Stimulated activated CD4-positive, alpha-beta T cell treated with anti-CD3 and anti-CD28 coated beads, TNF-alpha, amount 100 ng/mL, for 1 hour (primary cell): ENCODE measurements around the gene SCAPER.

ENCODE experiments used
- DNase-seq, 3 donors: peaks; one replicate each; pipeline ENCODE4 v3.0.0-alpha.2; 2020; ENCODE audit warnings: low read depth in 3 of 3, low spot score in 1 of 3

Gene SCAPER, protein sequence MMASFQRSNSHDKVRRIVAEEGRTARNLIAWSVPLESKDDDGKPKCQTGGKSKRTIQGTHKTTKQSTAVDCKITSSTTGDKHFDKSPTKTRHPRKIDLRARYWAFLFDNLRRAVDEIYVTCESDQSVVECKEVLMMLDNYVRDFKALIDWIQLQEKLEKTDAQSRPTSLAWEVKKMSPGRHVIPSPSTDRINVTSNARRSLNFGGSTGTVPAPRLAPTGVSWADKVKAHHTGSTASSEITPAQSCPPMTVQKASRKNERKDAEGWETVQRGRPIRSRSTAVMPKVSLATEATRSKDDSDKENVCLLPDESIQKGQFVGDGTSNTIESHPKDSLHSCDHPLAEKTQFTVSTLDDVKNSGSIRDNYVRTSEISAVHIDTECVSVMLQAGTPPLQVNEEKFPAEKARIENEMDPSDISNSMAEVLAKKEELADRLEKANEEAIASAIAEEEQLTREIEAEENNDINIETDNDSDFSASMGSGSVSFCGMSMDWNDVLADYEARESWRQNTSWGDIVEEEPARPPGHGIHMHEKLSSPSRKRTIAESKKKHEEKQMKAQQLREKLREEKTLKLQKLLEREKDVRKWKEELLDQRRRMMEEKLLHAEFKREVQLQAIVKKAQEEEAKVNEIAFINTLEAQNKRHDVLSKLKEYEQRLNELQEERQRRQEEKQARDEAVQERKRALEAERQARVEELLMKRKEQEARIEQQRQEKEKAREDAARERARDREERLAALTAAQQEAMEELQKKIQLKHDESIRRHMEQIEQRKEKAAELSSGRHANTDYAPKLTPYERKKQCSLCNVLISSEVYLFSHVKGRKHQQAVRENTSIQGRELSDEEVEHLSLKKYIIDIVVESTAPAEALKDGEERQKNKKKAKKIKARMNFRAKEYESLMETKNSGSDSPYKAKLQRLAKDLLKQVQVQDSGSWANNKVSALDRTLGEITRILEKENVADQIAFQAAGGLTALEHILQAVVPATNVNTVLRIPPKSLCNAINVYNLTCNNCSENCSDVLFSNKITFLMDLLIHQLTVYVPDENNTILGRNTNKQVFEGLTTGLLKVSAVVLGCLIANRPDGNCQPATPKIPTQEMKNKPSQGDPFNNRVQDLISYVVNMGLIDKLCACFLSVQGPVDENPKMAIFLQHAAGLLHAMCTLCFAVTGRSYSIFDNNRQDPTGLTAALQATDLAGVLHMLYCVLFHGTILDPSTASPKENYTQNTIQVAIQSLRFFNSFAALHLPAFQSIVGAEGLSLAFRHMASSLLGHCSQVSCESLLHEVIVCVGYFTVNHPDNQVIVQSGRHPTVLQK (N-terminal part only)

DNA sequence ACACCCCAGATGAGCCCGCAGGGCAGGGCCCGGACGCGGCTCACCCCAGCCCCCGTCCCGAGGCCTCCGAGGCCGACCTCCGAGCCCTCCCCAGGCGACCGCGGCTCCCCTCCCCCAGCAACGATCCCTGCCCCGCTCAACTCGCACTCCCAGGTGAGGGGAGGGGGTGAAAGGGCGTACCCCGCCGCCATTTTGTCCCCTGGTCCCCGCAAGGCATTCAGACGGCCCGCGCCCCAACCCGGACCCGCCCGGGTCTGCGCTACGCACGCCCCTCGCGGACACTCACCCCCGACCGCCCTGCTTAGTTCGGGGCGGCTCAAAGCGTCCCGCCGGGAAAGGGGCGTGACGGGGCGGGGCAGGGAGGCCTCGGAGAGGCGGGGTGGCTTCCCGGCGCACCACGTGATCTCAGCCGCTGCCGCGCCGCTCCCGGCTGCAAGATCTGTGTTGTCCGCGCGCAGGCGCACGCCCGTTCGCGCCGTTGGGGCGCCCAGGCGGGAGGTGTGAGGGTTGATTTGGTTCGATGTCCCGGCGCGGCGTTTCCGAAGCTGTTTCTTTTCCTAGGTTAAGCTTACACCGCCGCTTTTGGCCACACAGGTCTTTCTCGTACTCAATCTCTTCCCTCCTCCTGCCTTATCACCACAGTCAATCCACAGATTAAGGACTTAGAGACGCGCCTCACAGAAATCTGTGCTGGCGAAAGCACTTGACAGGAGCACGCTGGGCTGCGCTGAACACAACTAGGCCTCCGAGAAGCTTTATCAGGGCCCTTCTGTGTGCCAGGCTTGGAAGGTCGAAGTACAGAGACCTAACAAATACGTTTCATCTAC, at the start of gene SCAPER:
SCAPER (minus strand) TSS at position 328 of the 827 bp plus-strand sequence. CDS start 21,523 bp downstream, outside the sequence.
- DNase-seq = peak; percentile 79 to 87 (median 85)

DNA sequence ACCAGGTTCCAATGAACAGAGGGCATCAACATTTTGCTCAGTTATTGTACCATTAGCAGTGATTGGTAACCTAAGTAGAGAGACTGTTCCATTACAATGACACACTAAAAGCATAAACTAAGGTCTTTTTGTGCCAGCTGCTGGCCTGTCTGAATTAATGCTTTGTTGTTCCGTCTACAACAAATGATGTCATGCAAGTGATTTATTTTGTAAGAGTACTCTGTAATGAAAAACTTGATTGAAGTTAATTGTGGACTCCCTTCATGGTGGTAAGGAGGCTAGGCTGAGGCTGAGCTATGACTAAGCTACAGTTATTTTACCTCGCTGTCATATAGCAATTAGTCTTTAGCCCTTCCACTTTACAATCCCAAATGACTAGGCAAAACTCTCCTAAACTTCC, 49.6 kb upstream of the SCAPER start:
- DNase-seq = no peak

DNA sequence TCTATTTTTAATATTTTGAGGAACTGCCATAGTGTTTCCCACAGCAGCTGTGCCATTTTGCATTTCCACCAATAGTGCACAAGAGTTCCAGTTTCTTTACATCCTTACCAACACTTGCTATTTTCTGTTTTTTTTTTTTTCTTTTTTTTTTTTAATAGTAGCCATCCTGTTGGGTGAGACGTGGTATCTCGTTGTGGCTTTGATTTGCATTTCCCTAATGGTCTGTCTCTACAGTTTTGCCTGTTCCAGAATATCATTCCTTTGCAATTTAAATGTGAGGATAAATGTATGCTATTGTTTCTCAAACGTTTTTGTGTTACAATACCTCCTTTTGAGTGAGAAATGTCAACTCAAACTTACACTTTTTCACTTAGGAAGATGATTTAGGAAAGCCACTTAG, 48.8 kb upstream of the SCAPER start:
- no peak for DNase-seq

DNA sequence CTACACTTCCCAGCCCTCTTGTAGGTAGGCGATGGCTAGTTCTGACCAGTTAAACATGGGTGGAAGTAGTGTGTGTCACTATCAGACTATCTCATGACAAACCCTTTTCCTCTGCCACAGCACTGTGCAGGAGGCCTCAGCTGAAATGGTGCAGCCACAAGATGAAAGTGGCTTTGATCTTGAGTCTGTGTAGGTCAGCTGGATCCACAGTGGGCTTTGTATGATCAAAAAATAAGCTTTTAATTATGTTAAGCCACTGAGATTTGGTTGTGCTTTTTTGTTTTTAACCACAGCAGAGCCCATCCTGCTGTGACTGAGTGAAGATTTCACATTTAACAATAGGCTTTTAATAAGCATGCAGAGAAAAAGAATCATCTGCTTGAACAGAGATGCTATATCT, 46.1 kb upstream of the SCAPER start:
- no peak for DNase-seq

DNA sequence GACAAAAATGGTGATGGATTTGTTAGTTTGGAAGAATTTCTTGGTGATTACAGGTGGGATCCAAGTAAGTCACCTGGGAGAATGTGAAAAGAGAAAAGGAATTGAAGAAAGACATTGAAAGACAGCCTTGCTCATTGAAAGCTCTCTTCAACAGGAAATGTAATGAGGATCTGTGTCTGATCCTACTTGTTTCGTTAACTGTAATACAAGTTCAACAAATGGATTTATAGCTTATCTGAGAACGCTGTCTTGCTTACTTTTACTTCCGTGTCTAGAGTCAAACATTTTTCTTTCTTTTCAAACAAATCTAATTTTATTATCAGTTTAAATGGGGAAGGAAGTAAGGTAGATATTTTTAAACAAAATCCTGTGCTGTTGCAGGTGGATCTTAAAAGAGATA, 42.3 kb upstream of the SCAPER start:
- DNase-seq = no peak

DNA sequence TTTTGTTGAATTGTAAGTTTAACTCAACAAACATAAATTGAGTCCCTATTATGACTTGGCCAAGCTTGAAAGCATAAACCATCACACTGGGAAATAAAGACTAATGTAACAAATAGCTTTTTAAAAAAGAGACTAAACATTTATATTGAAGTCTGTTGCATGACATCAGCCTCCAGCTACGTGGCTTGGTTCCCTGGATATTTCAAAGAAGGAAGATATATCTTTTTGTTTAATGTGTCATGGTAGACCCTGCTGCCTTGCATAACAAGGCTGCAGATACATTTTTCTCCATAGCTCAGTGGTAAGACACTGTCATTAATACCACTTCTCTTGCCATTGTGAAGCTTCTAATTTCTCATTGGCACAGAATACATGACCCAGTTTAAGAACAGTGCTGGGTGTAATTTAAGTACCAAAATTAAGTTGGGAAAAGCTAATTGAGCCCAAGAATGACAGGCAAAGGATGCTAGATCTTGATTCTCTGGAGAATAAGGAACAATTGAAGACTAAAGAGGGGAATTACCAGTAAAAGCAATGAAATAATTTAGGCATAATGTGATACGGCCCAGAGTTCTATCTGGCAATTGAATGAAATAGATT, 40.5 kb upstream of the SCAPER start:
- DNase-seq = no peak

DNA sequence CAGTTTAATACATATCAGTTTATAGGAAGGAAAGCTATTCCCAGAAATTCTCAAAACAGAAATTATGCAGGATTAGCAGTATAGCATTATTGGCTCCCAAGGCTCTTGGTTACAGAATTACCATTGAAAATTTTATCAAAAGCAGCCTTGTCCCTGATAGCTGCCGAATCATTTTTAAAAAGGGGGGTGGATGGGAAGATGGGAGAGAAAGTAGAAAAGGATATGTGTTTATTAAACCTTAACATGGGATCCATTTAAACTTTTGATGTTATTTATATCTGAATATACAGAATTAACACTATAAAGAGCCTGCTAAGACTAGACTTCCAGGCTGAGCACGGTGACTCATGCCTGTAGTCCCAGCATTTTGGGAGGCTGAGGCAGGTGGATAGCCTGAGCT, 37.2 kb upstream of the SCAPER start:
- no peak for DNase-seq

DNA sequence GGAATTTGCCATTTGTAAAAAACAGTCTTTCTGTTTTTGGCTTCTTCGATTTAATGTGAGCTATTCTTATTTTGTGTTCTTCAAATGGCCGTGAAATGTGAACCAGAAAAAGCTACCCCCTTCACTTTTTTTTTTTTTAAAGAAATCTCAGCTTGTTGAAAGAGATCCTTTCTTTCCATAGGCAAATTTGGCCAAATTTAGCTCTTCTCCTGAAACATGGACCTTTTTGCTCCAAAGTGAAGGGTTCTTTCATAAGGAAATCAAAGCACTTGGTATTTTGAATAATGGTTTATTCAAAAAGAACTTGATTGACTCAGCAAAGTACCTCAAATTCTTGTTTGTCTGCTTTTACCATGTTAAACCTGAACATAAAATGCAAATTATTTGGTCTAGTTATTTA, 36.5 kb upstream of the SCAPER start:
- no peak for DNase-seq

DNA sequence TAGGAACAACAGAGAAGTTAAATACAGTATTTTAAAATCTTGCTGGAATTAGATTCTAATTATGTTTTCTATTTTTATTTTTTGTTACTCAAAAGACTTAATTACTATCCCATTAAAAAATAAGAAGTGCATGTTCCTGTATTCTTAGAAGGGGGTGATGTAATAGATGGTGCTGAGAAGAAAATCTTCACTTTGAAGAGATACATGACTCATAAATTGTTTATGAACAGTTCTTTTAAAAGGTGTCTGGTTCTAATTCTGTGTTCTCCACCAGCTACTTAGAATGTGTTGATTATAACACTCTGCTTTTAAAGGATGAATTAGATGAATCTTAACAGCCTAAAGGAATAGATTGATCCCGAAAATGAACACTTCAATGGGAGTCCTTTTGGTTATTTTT, 34.6 kb upstream of the SCAPER start:
- DNase-seq = no peak

DNA sequence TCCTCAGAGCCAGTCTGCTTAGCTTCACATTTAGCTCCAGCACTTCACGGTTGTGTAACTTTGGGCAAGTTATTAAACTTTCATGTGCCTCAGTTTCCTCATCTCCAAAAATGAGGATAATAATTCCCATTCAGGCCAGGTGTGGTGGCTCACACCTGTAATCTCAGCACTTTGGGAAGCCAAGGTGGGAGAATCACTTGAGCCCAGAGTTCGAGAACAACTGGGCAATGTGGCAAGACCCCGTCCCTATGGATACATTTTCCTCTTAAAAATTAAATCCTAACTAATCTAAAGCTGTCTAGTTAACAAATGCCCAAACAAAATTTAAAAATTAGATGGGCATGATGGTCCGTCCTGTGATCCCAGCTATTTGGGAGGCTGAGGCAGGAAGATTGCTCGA, 33.6 kb upstream of the SCAPER start:
- no peak for DNase-seq

DNA sequence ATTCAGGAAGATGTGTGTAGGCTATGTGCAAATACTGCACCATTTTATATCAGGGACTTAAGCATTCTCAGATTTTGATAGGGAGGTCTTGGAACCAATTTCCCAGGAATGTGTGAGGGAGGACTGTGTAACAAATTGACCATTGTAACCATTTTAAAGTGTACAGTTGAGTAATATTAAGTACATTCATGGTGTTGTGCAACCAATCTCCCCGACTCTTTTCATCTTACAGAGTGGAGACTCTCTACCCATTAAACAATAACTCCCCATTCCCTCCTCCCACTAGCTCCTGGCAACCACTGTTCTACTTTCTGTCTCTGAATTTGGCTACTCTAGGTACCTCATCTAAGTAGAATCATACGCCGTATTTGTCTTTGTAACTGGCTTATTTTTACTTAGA, 31.5 kb upstream of the SCAPER start:
- no peak for DNase-seq

DNA sequence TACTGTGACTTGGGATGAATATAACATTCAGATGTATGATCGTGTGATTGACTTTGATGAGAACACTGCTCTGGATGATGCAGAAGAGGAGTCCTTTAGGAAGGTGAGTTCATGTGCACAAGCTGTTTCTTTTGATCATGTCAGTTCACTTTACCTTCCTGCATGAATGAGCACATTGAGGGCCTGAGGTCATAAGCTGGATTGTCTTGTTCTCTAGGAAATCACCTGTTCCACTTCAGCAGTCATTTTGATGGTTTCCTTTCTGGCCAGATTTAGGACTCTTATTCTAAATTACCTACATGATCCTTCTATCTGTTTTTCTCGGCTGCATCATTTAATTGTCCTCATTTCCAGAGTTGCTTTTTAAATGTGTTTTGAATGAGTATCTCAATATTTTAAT, 30.5 kb upstream of the SCAPER start:
- DNase-seq = no peak

DNA sequence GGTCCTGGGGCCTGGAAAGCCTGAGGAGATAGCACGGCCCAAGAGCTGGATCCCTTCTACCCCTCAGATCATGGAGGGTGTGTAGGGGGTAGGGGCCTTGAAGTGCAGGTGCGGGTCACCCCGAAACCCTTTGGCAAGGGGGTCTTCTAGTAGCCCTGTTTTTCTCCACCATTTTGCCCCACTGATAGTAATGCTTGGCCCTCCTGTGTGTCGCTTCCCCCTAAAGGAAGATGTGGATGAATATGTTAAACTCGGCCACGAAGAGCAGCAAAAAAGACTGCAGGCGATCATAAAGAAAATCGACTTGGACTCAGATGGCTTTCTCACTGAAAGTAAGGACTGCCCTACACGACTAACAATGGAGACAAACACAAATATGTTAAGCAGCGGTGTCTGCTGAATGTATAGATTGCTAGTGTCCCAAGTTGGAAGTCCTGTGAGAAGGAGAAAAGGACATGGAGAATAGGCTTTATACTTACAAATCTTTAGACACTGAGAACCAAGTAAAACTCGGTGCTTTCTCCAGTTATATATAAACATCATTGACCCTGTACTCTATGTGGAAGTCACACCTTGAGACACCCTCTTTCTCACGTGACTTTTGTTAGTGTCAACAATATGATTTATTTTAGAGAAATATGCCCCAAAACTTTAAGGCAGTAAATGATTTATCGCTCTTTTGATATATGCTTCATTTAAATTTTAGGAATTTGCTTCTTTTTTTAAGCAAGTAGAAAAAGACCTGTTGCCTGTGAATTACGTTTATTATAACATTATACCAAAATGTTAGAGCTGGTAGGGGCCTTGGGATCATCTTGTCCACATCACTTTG, 27.2 kb upstream of the SCAPER start:
- peak in 1 of 3 donors; percentile 3 for DNase-seq

DNA sequence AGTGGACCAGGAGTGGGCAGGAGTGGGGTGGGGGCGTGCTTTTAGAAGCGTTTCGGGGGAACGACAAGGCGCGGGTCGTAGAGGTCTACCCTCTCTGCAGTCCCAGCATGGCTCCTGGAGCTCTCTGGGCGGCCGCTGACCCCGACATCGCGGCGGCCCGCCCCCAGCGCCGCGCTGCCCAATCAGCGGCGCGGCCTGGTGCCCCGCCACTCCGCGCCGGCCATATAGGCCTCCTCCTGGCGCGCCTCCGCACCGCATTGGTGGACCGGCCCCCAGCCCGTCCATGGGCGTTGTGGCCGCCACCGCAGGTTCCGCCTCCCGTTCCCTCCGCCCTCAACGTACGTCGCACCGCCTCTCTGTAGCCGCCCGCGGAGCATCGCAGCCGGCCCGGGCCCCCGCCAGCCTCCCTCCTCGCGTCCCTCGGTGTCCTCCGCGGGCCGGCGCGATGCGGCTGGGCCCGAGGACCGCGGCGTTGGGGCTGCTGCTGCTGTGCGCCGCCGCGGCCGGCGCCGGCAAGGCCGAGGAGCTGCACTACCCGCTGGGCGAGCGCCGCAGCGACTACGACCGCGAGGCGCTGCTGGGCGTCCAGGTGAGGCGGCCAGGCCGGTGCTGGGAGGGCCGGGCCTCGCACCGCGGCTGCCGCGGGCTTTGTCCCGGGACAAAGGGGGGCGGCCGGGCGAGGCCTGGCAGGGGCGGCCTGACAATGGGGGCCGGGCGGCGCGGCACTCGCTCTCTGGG, 26.4 kb upstream of the SCAPER start, which contains the start of gene RCN2:
RCN2 (plus strand) TSS at position 353 of the 738 bp plus-strand sequence; CDS start at position 446, 93 bp downstream.
- DNase-seq = peak; percentile 78 to 82 (median 82)

DNA sequence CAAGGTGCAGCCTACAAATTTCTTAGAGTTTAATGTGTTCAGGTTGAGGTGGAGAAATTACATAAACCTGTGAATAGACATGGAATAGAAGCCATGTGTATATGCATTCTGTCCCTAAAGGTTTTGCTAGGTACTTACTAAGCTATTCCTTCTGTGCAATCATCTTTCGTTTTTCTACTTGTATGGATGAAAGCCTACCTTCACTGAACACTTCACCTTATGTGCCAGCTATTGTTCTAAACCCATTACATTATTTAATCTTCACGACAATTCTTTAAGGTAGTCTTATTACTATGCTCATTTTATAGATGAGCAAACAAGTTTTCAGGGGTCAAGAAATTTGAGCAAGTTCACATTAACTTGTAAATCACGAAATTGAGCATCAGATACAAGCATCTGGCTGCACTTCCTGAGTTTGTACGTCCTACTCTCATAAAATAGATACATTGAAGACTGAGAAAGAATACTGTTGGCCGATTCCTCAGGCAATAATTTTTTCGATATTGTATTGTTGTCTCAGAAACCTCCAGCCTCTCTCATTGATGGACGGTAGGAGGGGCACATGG, 25.8 kb upstream of the SCAPER start:
- DNase-seq = no peak

DNA sequence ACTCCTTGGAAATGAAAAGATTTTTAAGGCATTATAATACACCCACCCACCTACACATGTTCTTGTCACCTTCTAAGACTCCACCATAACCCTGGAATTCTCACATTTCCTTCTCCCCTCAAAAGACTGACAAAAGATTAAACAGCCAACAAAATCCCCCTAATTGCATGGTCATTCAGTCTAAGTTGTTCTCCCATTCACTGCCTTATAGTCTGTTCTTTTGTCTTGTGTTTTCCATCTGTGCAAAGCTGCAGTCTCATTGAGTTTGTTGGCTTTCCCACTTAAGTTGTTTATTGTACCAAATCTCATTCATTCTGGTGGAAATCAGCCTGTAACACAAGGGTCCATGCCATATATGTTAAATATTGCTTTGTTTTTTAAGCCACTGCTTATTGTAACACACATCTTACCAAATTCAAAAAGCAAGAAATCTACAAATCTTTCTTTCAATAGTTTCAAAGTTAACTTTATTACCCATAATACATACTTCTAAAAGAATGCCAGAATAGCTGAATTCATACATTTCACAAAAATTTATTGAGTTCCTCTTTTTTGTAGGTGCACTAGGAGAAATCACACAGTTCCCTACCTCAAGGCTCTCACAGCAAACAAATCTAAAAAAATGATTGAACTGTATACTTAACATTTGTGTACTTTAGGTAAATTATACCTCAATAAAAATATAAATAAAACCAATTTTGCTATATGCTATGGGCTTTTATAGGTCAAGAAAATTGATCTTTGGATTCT, 24.0 kb upstream of the SCAPER start:
- DNase-seq = no peak

DNA sequence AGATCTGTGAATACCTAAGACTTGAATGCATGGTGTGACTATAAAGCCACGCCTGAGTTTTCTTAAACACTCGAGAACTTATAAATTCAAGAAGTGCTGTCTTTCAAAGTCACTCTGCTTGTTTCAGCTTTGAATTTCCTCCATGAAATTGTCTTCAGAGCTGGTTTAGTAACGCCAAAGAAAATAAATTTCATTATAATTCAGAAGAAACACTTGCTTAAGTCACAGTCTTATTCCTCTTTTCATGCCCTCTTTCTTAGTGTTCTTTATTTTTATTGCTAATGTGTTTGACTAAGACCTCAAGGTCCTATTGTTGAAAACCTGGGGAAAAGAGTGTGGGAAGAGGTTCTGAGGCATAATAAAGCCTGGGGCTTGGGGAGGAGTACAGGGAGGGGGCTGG, 23.1 kb upstream of the SCAPER start:
- no peak for DNase-seq
